DMS 273 treated with DMSO at 0.1 percent for 48 hours (cell line): ENCODE data around the gene FMO1.
"Not testable (repeated sequence)": the region's sequence is repeated elsewhere in the genome, so short reads cannot be mapped to it uniquely, and the experiment has no call there.

Experiments used
- DNase-seq: peaks from one replicate; lab custom pipeline; 2025; lab: John Stamatoyannopoulos, UW

The FMO1 gene

GRCh38 chr1:171280599-171280998 lies 32.3 kb downstream of the FMO1 start:
- no peak for DNase-seq

- DNase-seq = no peak
Observed at GRCh38 chr1:171286032-171286705, 37.9 kb downstream of the FMO1 start.

GRCh38 chr1:171290621-171291020 lies 42.3 kb downstream of the FMO1 start:
- DNase-seq = no peak

DNA sequence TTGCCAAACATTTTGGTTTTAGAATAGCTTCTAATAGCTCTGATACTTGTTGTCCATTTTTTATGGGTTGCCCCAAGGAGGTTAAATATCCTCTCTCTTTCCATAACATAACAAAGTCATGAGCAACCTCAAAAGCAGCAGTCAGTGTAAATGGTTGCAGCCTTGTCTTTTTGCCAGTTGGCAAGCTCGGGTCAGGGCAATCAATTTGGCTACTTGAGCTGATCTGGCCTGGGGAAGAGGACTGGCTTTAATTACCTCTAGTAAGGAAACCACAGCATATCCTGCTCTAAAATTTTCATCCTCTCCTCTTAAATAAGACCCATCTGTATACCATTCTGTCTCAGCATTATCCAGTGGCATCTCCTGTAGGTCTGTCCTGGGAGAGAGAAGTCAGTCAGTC lies 44.5 kb downstream of the FMO1 start:
- DNase-seq = no peak

DNA sequence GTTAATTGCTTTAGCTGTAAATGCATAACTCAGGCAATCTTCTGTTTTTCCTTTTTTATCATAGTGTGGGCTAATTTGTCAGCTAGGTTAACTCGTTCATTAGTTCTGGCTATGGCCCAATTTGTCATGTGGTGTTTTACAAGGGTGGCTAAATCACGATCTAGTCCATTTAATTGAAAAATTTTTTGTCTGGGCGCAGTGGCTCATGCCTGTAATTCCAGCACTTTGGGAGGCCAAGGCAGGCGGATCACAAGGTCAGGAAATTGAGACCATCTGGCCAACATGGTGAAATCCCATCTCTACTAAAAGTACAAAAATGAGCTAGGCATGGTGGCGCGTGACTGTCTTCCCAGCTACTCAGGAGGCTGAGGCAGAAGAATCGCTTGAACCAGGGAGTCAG lies 47.1 kb downstream of the FMO1 start:
- not testable (repeated sequence) for DNase-seq

- DNase-seq = no peak
Observed at GRCh38 chr1:171295821-171296220, 47.5 kb downstream of the FMO1 start.

GRCh38 chr1:171296897-171297296 lies 48.6 kb downstream of the FMO1 start:
- DNase-seq = no peak

DNA sequence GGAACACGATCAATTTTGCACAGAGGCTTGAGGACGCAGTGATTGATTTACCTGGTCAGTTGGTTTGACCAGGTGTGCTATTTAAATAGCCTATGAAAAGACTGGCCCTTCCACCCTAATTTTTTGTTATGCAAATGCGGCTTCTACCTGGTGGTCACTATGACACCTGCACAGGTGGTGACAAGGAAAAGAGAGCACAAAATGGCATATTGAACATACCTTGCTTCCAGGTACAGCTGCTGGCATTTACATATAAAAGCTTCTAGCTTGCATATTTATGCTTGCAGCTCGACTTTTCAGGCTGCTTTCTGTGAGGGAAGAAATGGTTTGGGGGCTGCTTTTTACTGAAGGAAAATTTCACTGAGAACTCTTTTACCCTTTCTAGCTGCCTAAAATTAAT lies 50.4 kb downstream of the FMO1 start:
- DNase-seq = no peak

DNA sequence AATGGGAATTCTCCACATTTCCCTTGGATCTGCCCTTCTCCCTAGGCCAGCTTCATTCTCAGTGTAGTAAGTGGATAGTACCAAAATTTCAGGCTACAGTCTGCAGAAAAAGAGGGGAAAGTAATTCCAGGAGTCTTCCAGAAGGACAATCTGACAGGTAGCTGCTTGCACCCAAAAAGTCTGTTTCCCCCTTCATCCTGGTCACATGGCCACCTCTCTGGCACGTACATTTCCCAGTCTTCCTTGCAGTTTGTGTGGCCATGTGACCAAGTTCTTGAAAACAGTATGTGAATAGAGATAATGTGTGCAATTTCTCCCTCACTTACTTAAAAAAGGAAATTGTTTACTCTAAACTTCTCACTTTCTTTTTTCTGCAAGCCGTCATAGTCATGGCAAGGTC lies 51.0 kb downstream of the FMO1 start:
- no peak for DNase-seq

GRCh38 chr1:171300401-171300800 lies 52.1 kb downstream of the FMO1 start:
- DNase-seq = no peak

- DNase-seq = no peak
Observed at GRCh38 chr1:171310661-171311087, 62.4 kb downstream of the FMO1 start.

GRCh38 chr1:171311771-171312558 lies 63.7 kb downstream of the FMO1 start:
- DNase-seq = no peak

GRCh38 chr1:171313319-171313834 lies 65.1 kb downstream of the FMO1 start:
- no peak for DNase-seq

GRCh38 chr1:171313835-171314320 lies 65.6 kb downstream of the FMO1 start, which contains the start of gene FMO4:
FMO4 (plus strand) TSS chr1:171314183; CDS start chr1:171319826, 5,643 bp downstream.
- peak; percentile 96 for DNase-seq

- DNase-seq = no peak
Observed at GRCh38 chr1:171329251-171329650, 81.0 kb downstream of the FMO1 start.

DNA sequence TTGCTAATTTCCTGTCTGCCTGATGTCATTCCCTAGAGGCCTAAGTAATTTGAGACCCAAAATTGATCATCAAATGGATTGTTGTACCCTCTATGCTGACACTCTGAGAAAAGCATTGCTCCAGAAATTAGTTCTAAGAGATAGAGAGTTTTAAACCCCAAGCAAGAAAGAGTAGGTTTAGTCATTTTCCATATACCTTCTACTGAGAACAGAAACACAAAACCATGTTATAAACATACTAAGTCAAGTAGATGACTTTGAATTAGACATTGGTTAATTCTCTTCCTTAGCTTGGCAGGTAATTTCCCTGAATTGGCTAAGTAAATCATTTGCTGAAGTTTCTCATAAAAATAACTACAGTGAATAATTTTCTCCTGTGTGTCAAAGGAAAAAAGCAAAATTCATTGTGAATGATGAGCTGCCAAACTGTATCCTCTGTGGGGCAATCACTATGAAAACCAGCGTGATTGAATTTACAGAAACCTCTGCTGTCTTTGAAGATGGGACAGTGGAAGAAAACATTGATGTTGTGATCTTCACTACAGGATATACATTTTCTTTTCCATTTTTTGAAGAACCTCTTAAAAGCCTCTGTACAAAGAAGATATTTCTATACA lies 85.8 kb downstream of the FMO1 start:
- DNase-seq = no peak
